Tongue (tissue), 2 donors: ENCODE measurements around the gene MAP3K20. TPM values are rescaled to one million over a fixed set of nuclear protein-coding genes. Genes with fewer than 3 reads are reported as not detected.
"Not testable (repeated sequence)": the region's sequence is repeated elsewhere in the genome, so short reads cannot be mapped to it uniquely, and the experiment has no call there.

Experiments used
- DNase-seq: peaks from one replicate; pipeline ENCODE4 v3.0.0-alpha.2; 2015
- total RNA-seq: library from RNA; depleted of rRNA; stranded (reverse); fragments of >200 nt; gene quantifications from one replicate; pipeline ENCODE4 v1.2.3, GENCODE V29; 2014

The MAP3K20 gene
- total RNA-seq, 1 donor from 2014 or later: 305 TPM

- DNase-seq: no peak
These were observed 160.5 kb downstream of the MAP3K20 start for GRCh38 chr2:173235947-173236803.

- DNase-seq: no peak
These were observed 162.7 kb downstream of the MAP3K20 start for GRCh38 chr2:173238385-173238784.

GRCh38 chr2:173238831-173239230 is 163.2 kb downstream of the MAP3K20 start:
- no peak for DNase-seq

- DNase-seq: no peak
These were observed 164.0 kb downstream of the MAP3K20 start for GRCh38 chr2:173239644-173240043.

- no peak for DNase-seq
These were observed 164.4 kb downstream of the MAP3K20 start for GRCh38 chr2:173240083-173240482.

- no peak for DNase-seq
These were observed 166.0 kb downstream of the MAP3K20 start for GRCh38 chr2:173241643-173242042.

- no peak for DNase-seq
These were observed 171.5 kb downstream of the MAP3K20 start for GRCh38 chr2:173247156-173247555.

- DNase-seq: no peak
These were observed 172.7 kb downstream of the MAP3K20 start for GRCh38 chr2:173248381-173248780.

- peak; percentile 44 for DNase-seq
These were observed 174.3 kb downstream of the MAP3K20 start for GRCh38 chr2:173249661-173250641.

GRCh38 chr2:173251225-173251624 is 175.6 kb downstream of the MAP3K20 start:
- DNase-seq: no peak

- no peak for DNase-seq
These were observed 176.9 kb downstream of the MAP3K20 start for GRCh38 chr2:173252581-173252980.

- DNase-seq: no peak
These were observed 179.0 kb downstream of the MAP3K20 start for GRCh38 chr2:173254659-173255058.

GRCh38 chr2:173258701-173259100 is 183.1 kb downstream of the MAP3K20 start:
- no peak for DNase-seq

GRCh38 chr2:173262356-173262755 is 186.7 kb downstream of the MAP3K20 start:
- not testable (repeated sequence) for DNase-seq

- no peak for DNase-seq
These were observed 188.5 kb downstream of the MAP3K20 start for GRCh38 chr2:173264151-173264550.

- DNase-seq: peak; percentile 7
These were observed 189.1 kb downstream of the MAP3K20 start for GRCh38 chr2:173264603-173265366.

- DNase-seq: no peak
These were observed 195.5 kb downstream of the MAP3K20 start for GRCh38 chr2:173271135-173271534.

GRCh38 chr2:173271825-173272224 is 196.2 kb downstream of the MAP3K20 start:
- DNase-seq: no peak

- DNase-seq: no peak
These were observed 197.2 kb downstream of the MAP3K20 start for GRCh38 chr2:173272849-173273248.

- no peak for DNase-seq
These were observed 203.3 kb downstream of the MAP3K20 start for GRCh38 chr2:173278794-173279526.

- no peak for DNase-seq
These were observed 203.9 kb downstream of the MAP3K20 start for GRCh38 chr2:173279527-173279868.

GRCh38 chr2:173280853-173281252 is 205.2 kb downstream of the MAP3K20 start:
- DNase-seq: no peak
